CD4-positive, alpha-beta T cell (primary cell): ENCODE measurements around the gene NDFIP2. TPM values are rescaled to one million over a fixed set of nuclear protein-coding genes. Genes with fewer than 3 reads are reported as not detected.

Experiments
- ATAC-seq: fragments of 200-7000 bp; cut with Tn5 transposase; one replicate; pipeline ENCODE4 v1.10.0; 2022; ENCODE audit warnings: mild to moderate bottlenecking; ENCODE audit not compliant: poor library complexity
- CTCF ChIA-PET: fragments of 350-600 bp; sonication (Branson Sonifier 250); formaldehyde crosslinking; loops from one replicate; lab custom pipeline; 2021; ENCODE audit warnings: antibody characterized with exemption, inconsistent platforms; lab: Charles Lee
- POLR2A ChIA-PET: fragments of 350-600 bp; sonication (Branson Sonifier 250); formaldehyde crosslinking; loops from one replicate; lab custom pipeline; 2021; ENCODE audit warnings: antibody characterized with exemption, inconsistent platforms; lab: Charles Lee
- DNase-seq, 14 experiments: peaks; one replicate each; pipeline ENCODE4 v3.0.0-alpha.2; 2013 to 2020; ENCODE audit warnings: mixed read lengths in 2 of 14
- H3K27ac ChIP-seq, 2 donors: one replicate each; pipeline versions ENCODE4 v1.5.1 to v1.7.0; 2013; ENCODE audit warnings: low read length in 2 of 2, low read depth in 1 of 2, mild to moderate bottlenecking in 1 of 2
- H3K27me3 ChIP-seq, 2 experiments: 1 replicate in 1 of 2; 2 replicates in 1 of 2; pipeline versions ENCODE4 v1.6.1 to v1.7.0; 2013; ENCODE audit warnings: low read length in 2 of 2, control low read depth in 1 of 2, mild to moderate bottlenecking in 1 of 2, moderate library complexity in 1 of 2; ENCODE audit not compliant: insufficient read depth in 2 of 2, control insufficient read depth in 1 of 2
- H3K36me3 ChIP-seq: one replicate; pipeline ENCODE4 v1.6.1; 2013; ENCODE audit warnings: low read length, control low read depth; ENCODE audit not compliant: insufficient read depth
- H3K4me1 ChIP-seq: one replicate; pipeline ENCODE4 v1.6.1; 2013; ENCODE audit warnings: low read length, control low read depth; ENCODE audit not compliant: insufficient read depth
- H3K4me3 ChIP-seq: one replicate; pipeline ENCODE4 v1.5.1; 2013; ENCODE audit warnings: mild to moderate bottlenecking, low read length, moderate library complexity
- H3K9me3 ChIP-seq, 2 experiments: 1 replicate in 1 of 2; 2 replicates in 1 of 2; pipeline versions ENCODE4 v1.6.1 to v1.7.0; 2013; ENCODE audit warnings: low read length in 2 of 2, mild to moderate bottlenecking in 2 of 2, control low read depth in 1 of 2, moderate library complexity in 1 of 2; ENCODE audit not compliant: control insufficient read depth in 1 of 2, insufficient read depth in 1 of 2
- H3K27ac Mint-ChIP-seq: one replicate; pipeline ENCODE4 v1.8.0; 2020; ENCODE audit warnings: mixed read lengths
- H3K27me3 Mint-ChIP-seq: one replicate; pipeline ENCODE4 v1.8.0; 2021; ENCODE audit warnings: mixed read lengths
- H3K36me3 Mint-ChIP-seq: one replicate; pipeline ENCODE4 v1.8.0; 2021; ENCODE audit warnings: low read depth, mixed read lengths
- H3K4me1 Mint-ChIP-seq: one replicate; pipeline ENCODE4 v1.8.0; 2021; ENCODE audit warnings: low read depth, mixed read lengths
- H3K4me3 Mint-ChIP-seq: one replicate; pipeline ENCODE4 v1.8.0; 2020; ENCODE audit warnings: mild to moderate bottlenecking, mixed read lengths
- H3K9me3 Mint-ChIP-seq: one replicate; pipeline ENCODE4 v1.8.0; 2020; ENCODE audit warnings: mixed read lengths
- intact Hi-C, 2 experiments: fragments of 100-400 bp; cut with DNase I in 1 of 2; cut with micrococcal nuclease in 1 of 2; formaldehyde crosslinking; loops; one replicate each; pipeline versions ENCODE4 v1.15.1 to v1.9.0; 2023 to 2025; cut with DNase I, micrococcal nuclease
- total RNA-seq, 174 experiments: library from RNA in 2 of 174; stranded (reverse) in 2 of 174; gene quantifications; one replicate each; pipeline ENCODE4 v1.2.3 and lab custom pipeline; 2021 to 2026
- TF ChIP-seq, protein P1 (sequence below): fragments of 200-600 bp; IDR thresholded peaks from one replicate; pipeline ENCODE4 v1.8.0; 2022; ENCODE audit warnings: antibody characterized with exemption, mild to moderate bottlenecking

Gene NDFIP2
- total RNA-seq, 2 experiments from 2014 or later, result 3.2 to 3.4 TPM

DNA sequence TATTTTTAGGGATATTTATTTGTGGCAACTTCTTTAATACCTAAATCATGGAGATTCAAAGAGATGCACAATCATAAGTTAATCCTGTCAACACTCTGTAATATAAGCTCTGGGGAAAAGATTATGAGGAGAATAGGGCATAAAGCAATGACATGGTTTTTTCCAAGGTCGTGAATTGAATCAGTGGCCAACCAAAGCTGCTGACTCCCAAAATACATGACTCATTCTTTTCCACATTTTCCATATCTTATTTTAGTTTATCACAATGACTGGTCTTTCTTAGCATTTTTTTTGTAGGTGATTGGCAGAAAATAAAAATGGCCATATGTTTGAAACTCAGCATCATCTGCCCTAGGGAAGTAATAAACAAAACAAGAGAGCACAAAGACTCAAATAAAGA lies 46.4 kb upstream of the NDFIP2 start:
- no peak for ATAC-seq
- no peaks in the 10 kb centered on the region for H3K4me1 Mint-ChIP-seq
- H3K9me3 Mint-ChIP-seq, result no peaks in the 10 kb centered on the region
- Histone ChIP-seq H3K27ac (no peak overlapping the region), H3K27me3 (no peaks in the 10 kb centered on the region), H3K4me3 (no peak overlapping the region), H3K4me1 (no peaks in the 10 kb centered on the region), H3K36me3 (no peaks in the 10 kb centered on the region), H3K9me3 (peaks cover 0 to 7% of the 10 kb centered on the region in 2 experiments)
- ChIA-PET POLR2A (no interaction called here), CTCF (no interaction called here)
- no peak for DNase-seq
- intact Hi-C loops, result loop anchor here in 1 of 2 experiments (5.0 kb wide), 1 partner anchor 48 kb away; the partner anchor contains the start of gene NDFIP2
- no peaks in the 10 kb centered on the region for H3K27me3 Mint-ChIP-seq
- no peak overlapping the region for H3K27ac Mint-ChIP-seq
- TF ChIP-seq, protein P1, sequence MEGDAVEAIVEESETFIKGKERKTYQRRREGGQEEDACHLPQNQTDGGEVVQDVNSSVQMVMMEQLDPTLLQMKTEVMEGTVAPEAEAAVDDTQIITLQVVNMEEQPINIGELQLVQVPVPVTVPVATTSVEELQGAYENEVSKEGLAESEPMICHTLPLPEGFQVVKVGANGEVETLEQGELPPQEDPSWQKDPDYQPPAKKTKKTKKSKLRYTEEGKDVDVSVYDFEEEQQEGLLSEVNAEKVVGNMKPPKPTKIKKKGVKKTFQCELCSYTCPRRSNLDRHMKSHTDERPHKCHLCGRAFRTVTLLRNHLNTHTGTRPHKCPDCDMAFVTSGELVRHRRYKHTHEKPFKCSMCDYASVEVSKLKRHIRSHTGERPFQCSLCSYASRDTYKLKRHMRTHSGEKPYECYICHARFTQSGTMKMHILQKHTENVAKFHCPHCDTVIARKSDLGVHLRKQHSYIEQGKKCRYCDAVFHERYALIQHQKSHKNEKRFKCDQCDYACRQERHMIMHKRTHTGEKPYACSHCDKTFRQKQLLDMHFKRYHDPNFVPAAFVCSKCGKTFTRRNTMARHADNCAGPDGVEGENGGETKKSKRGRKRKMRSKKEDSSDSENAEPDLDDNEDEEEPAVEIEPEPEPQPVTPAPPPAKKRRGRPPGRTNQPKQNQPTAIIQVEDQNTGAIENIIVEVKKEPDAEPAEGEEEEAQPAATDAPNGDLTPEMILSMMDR, result no peak
- H3K36me3 Mint-ChIP-seq, result no peaks in the 10 kb centered on the region
- H3K4me3 Mint-ChIP-seq, result no peak overlapping the region

DNA sequence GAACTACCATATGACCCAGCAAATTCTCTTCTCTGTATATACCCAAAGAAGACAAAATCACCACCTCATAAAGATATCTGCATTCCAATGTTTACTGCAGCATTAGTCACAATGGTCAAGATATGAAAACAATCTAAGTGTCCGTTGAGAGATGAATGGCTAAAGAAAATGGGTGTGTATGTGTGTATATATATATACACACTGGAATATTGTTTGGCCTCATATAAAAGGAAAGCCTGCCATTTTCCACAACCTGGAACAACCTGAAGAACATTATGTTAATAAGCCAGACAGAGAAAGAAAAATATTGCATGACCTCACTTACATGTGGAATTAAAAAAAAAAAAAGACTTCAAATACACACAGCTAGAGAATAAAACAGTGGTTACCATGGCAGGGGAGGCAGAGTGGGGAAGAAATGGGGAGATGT lies 45.4 kb upstream of the NDFIP2 start:
- TF ChIP-seq, protein P1, result no peak
- H3K27ac Mint-ChIP-seq, result no peak overlapping the region
- ATAC-seq (no peak), DNase-seq (no peak)
- Histone ChIP-seq H3K36me3 (no peaks in the 10 kb centered on the region), H3K27ac (no peak overlapping the region), H3K27me3 (no peaks in the 10 kb centered on the region), H3K9me3 (peaks cover 0 to 7% of the 10 kb centered on the region in 2 experiments), H3K4me1 (no peaks in the 10 kb centered on the region), H3K4me3 (no peak overlapping the region)
- ChIA-PET CTCF (no interaction called here), POLR2A (no interaction called here)
- no peak overlapping the region for H3K4me3 Mint-ChIP-seq
- intact Hi-C loops, result no loop called here
- no peaks in the 10 kb centered on the region for H3K9me3 Mint-ChIP-seq
- no peaks in the 10 kb centered on the region for H3K27me3 Mint-ChIP-seq
- H3K36me3 Mint-ChIP-seq, result no peaks in the 10 kb centered on the region
- H3K4me1 Mint-ChIP-seq, result no peaks in the 10 kb centered on the region

DNA sequence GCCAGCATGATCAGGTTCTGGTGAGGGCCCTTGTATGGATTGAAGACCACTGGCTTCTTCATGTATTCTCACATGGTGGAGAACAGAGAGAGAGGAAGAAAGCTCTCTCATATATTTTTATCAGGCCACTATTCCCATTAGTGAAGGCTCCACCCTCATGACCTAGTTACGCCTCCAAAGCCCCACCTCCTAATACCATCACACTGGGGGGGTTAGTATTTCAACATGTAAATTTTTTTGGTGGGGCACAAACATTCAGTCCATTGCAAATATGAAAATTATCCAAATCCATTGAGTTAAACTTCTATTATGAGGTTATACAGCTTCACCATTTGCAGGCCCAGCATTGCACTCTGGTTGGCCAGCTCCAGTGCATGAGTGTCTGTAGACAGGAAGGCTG lies 41.7 kb upstream of the NDFIP2 start:
- Histone ChIP-seq H3K9me3 (no peaks in the 10 kb centered on the region), H3K4me3 (no peak overlapping the region), H3K27ac (no peak overlapping the region), H3K4me1 (no peaks in the 10 kb centered on the region), H3K27me3 (no peaks in the 10 kb centered on the region), H3K36me3 (no peaks in the 10 kb centered on the region)
- no peaks in the 10 kb centered on the region for H3K9me3 Mint-ChIP-seq
- TF ChIP-seq, protein P1, result no peak
- CTCF ChIA-PET, result no interaction called here
- no peaks in the 10 kb centered on the region for H3K4me1 Mint-ChIP-seq
- no peak overlapping the region for H3K27ac Mint-ChIP-seq
- no peak overlapping the region for H3K4me3 Mint-ChIP-seq
- H3K36me3 Mint-ChIP-seq, result no peaks in the 10 kb centered on the region
- DNase-seq (no peak), ATAC-seq (no peak)
- no peaks in the 10 kb centered on the region for H3K27me3 Mint-ChIP-seq
- POLR2A ChIA-PET, result no interaction called here
- intact Hi-C loops, result no loop called here
